Calu3 (cell line): Measurements from ENCODE around the gene ANKHD1. TPM values are rescaled to one million over a fixed set of nuclear protein-coding genes. Genes with fewer than 3 reads are reported as not detected.
A peak's percentile ranks its signal among the peaks of the same experiment; 100 is the strongest.

Source experiments
- BruUV-seq: library from RNA; stranded (reverse); fragments of 400-500 nt; replicated peaks from 2 replicates; lab custom pipeline; 2021; lab: Mats Ljungman, UMichigan
- CTCF ChIA-PET: fragments of 300-600 bp; sonication (Branson Sonifier 250); formaldehyde crosslinking; loops from one replicate; lab custom pipeline; 2022; ENCODE audit warnings: antibody characterized with exemption; lab: Charles Lee
- DNase-seq: peaks from one replicate; pipeline ENCODE4 v3.0.0; 2022
- H3K27ac Mint-ChIP-seq: one replicate; pipeline ENCODE4 v1.8.0; 2022; ENCODE audit warnings: mixed read lengths; ENCODE audit not compliant: unreplicated experiment
- H3K27me3 Mint-ChIP-seq: one replicate; pipeline ENCODE4 v1.8.0; 2022; ENCODE audit warnings: mixed read lengths; ENCODE audit not compliant: unreplicated experiment
- H3K36me3 Mint-ChIP-seq: one replicate; pipeline ENCODE4 v1.8.0; 2022; ENCODE audit warnings: mild to moderate bottlenecking, moderate library complexity, mixed read lengths; ENCODE audit not compliant: insufficient read depth, unreplicated experiment
- H3K4me1 Mint-ChIP-seq: one replicate; pipeline ENCODE4 v1.8.0; 2022; ENCODE audit warnings: mild to moderate bottlenecking, low read depth, mixed read lengths; ENCODE audit not compliant: unreplicated experiment
- H3K4me3 Mint-ChIP-seq: one replicate; pipeline ENCODE4 v1.8.0; 2022; ENCODE audit warnings: mild to moderate bottlenecking, low read depth, moderate library complexity, mixed read lengths; ENCODE audit not compliant: unreplicated experiment
- H3K9me3 Mint-ChIP-seq: one replicate; pipeline ENCODE4 v1.8.0; 2022; ENCODE audit warnings: low read depth, mixed read lengths; ENCODE audit not compliant: unreplicated experiment
- CTCF ChIP-seq: fragments of 200-600 bp; IDR thresholded peaks from one replicate; pipeline ENCODE4 v1.8.0; 2022; ENCODE audit warnings: antibody characterized with exemption; ENCODE audit not compliant: unreplicated experiment
- intact Hi-C: fragments of 100-400 bp; cut with micrococcal nuclease; formaldehyde crosslinking; loops from one replicate; pipeline ENCODE4 v1.10.0; 2022; ENCODE audit not compliant: unreplicated experiment
- total RNA-seq: library from RNA; stranded (reverse); gene quantifications from 2 replicates; pipeline ENCODE4 v1.2.3, GENCODE V29; 2022

ANKHD1 gene
- total RNA-seq, 1 experiment from 2014 or later, result 167 TPM

- intact Hi-C loops, result no loop called here
- TSS peak; percentile 57 for BruUV-seq
- no peaks in the 10 kb centered on the region for H3K9me3 Mint-ChIP-seq
- peak overlapping the region; percentile 93 for H3K4me3 Mint-ChIP-seq
- H3K4me1 Mint-ChIP-seq, result peaks cover 16% of the 10 kb centered on the region
- CTCF ChIA-PET, result interaction anchor here (0.7 to 1.2 kb wide), 2 partner anchors 71 to 127 kb away, joined by 5 read pairs; no protein-coding TSS in a partner anchor
- peak overlapping the region; percentile 95 for H3K27ac Mint-ChIP-seq
- no peak for DNase-seq
- TF ChIP-seq CTCF, result no peak
- H3K36me3 Mint-ChIP-seq, result peaks cover 31% of the 10 kb centered on the region
- no peaks in the 10 kb centered on the region for H3K27me3 Mint-ChIP-seq
Measured at GRCh38 chr5:140563596-140563995, 162.0 kb downstream of the ANKHD1 start.

- intact Hi-C loops, result no loop called here
- no TSS peak for BruUV-seq
- Mint-ChIP-seq H3K4me1 (peaks cover 16% of the 10 kb centered on the region), H3K4me3 (peak within 1 kb of the TSS; percentile 93), H3K36me3 (peaks cover 31% of the 10 kb centered on the region), H3K27ac (peak within 1 kb of the TSS; percentile 95), H3K27me3 (no peaks in the 10 kb centered on the region), H3K9me3 (no peaks in the 10 kb centered on the region)
- peak; percentile 96 for DNase-seq
- TF ChIP-seq CTCF, result no peak
- CTCF ChIA-PET, result interaction anchor here (0.7 to 1.2 kb wide), 2 partner anchors 71 to 126 kb away, joined by 5 read pairs; no protein-coding TSS in a partner anchor
Measured at GRCh38 chr5:140564196-140565023, 162.8 kb downstream of the ANKHD1 start, which contains the start of the genes APBB3 and SLC35A4. TSS of gene APBB3 (minus strand) at chr5:140564598. CDS start at chr5:140564245, 353 bp downstream. TSS of gene SLC35A4 (plus strand) at chr5:140564828. CDS start at chr5:140567170, 2,342 bp downstream.

GRCh38 chr5:140565024-140565779 is 163.6 kb downstream of the ANKHD1 start:
- TF ChIP-seq CTCF, result no peak
- H3K27me3 Mint-ChIP-seq, result no peaks in the 10 kb centered on the region
- H3K36me3 Mint-ChIP-seq, result peaks cover 31% of the 10 kb centered on the region
- TSS peak; percentile 62 for BruUV-seq
- peaks cover 16% of the 10 kb centered on the region for H3K4me1 Mint-ChIP-seq
- H3K9me3 Mint-ChIP-seq, result no peaks in the 10 kb centered on the region
- H3K27ac Mint-ChIP-seq, result peak overlapping the region; percentile 95
- no peak for DNase-seq
- CTCF ChIA-PET, result interaction anchor here (1.4 kb wide), 1 partner anchor 70 kb away, joined by 3 read pairs; no protein-coding TSS in a partner anchor
- intact Hi-C loops, result no loop called here
- H3K4me3 Mint-ChIP-seq, result peak overlapping the region; percentile 93

GRCh38 chr5:140565780-140566095 is 164.1 kb downstream of the ANKHD1 start:
- no peak for TF ChIP-seq CTCF

More at GRCh38 chr5:140565780-140566095, 164.1 kb downstream of the ANKHD1 start:
- CTCF ChIA-PET, result interaction anchor here (1.4 kb wide), 1 partner anchor 69 kb away, joined by 3 read pairs; no protein-coding TSS in a partner anchor
- Mint-ChIP-seq H3K9me3 (no peaks in the 10 kb centered on the region), H3K4me3 (peak overlapping the region; percentile 93), H3K36me3 (peaks cover 31% of the 10 kb centered on the region), H3K4me1 (peaks cover 16% of the 10 kb centered on the region), H3K27ac (peak overlapping the region; percentile 95), H3K27me3 (no peaks in the 10 kb centered on the region)
- BruUV-seq, result no TSS peak
- intact Hi-C loops, result no loop called here
- DNase-seq, result no peak
